ENCODE results near the gene UQCRC2. TPM values are rescaled to one million over a fixed set of nuclear protein-coding genes. Genes with fewer than 3 reads are reported as not detected.

Gene UQCRC2
- polyA plus RNA-seq, 2 of the 4 experiments (the other 2 are of a cell fraction) = 237 to 295 TPM

- Histone ChIP-seq H3K4me3 (no peak overlapping the region), H3K4me2 (no peak overlapping the region), H3K27ac (no peak overlapping the region), H3K4me1 (no peaks in the 10 kb centered on the region), H3K9me3 (no peaks in the 10 kb centered on the region)
- ChIA-PET CTCF (interaction anchor here (0.6 to 7.6 kb wide), 5 partner anchors 12 to 200 kb away, joined by 3 to 44 read pairs (median 14); partner anchors contain the start of gene PDZD9), POLR2A (interaction anchor here (0.7 kb wide), 1 partner anchor 202 kb away, joined by 4 read pairs; no protein-coding TSS in a partner anchor)
- DNase-seq (ENCODE audit: low read depth in 1 of 2, low spot score in 1 of 2) (no peak), ATAC-seq (no peak), FAIRE-seq (no peak)
- no peak for TF ChIP-seq FOSL2 (IDR thresholded peaks at IDR 0.05)
- TF ChIP-seq FOSL2 (CRISPR knock-in tag; IDR thresholded peaks at IDR 0.05) = no peak
- no peak for TF ChIP-seq BHLHE40 (IDR thresholded peaks at IDR 0.05; ENCODE audit: low read depth, low read length)
- TF ChIP-seq, protein P1, sequence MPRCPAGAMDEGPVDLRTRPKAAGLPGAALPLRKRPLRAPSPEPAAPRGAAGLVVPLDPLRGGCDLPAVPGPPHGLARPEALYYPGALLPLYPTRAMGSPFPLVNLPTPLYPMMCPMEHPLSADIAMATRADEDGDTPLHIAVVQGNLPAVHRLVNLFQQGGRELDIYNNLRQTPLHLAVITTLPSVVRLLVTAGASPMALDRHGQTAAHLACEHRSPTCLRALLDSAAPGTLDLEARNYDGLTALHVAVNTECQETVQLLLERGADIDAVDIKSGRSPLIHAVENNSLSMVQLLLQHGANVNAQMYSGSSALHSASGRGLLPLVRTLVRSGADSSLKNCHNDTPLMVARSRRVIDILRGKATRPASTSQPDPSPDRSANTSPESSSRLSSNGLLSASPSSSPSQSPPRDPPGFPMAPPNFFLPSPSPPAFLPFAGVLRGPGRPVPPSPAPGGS (IDR thresholded peaks at IDR 0.05) = no peak
- TF ChIP-seq FOSB (CRISPR knock-in tag; IDR thresholded peaks at IDR 0.05) = no peak
- TF ChIP-seq CTCF (IDR thresholded peaks at IDR 0.05) = no peak
- 84% methylated on average over 5 of the region's 5 CpGs for WGBS (ENCODE audit: missing lambda C conversion rate)
These were observed 36.0 kb downstream of the UQCRC2 start for GRCh38 chr16:21989133-21989532.

- 92% methylated on average over 2 of the region's 2 CpGs for WGBS (ENCODE audit: missing lambda C conversion rate)
- H3K4me2 ChIP-seq = no peak overlapping the region
- no peaks in the 10 kb centered on the region for H3K9me3 ChIP-seq
- no peaks in the 10 kb centered on the region for H3K4me1 ChIP-seq
- ChIA-PET POLR2A (interaction anchor here (0.7 to 1.8 kb wide), 2 partner anchors 18 to 202 kb away, joined by 4 to 6 read pairs; partner anchors contain the start of gene MOSMO), CTCF (interaction anchor here (0.6 to 7.6 kb wide), 9 partner anchors 11 to 199 kb away, joined by 3 to 44 read pairs (median 4); partner anchors contain the start of genes PDZD9 and UQCRC2)
- no peak for FAIRE-seq
- no peak for DNase-seq (ENCODE audit: low read depth in 1 of 2, low spot score in 1 of 2)
- no peak overlapping the region for H3K27ac ChIP-seq
- H3K4me3 ChIP-seq = no peak overlapping the region
- ATAC-seq = no peak
- TF ChIP-seq RAD21 (conservative IDR thresholded peaks at IDR 0.05 in 1 of 2, IDR thresholded peaks at IDR 0.05 in 1 of 2) (no peak), JUNB (IDR thresholded peaks at IDR 0.05) (no peak), BHLHE40 (IDR thresholded peaks at IDR 0.05; ENCODE audit: low read depth, low read length) (no peak), ATOH8 (CRISPR knock-in tag; IDR thresholded peaks at IDR 0.05; ENCODE audit: low read depth) (no peak), RCOR1 (IDR thresholded peaks at IDR 0.05; ENCODE audit: low read depth, low read length) (no peak)
These were observed 36.6 kb downstream of the UQCRC2 start for GRCh38 chr16:21989751-21990150.

DNA sequence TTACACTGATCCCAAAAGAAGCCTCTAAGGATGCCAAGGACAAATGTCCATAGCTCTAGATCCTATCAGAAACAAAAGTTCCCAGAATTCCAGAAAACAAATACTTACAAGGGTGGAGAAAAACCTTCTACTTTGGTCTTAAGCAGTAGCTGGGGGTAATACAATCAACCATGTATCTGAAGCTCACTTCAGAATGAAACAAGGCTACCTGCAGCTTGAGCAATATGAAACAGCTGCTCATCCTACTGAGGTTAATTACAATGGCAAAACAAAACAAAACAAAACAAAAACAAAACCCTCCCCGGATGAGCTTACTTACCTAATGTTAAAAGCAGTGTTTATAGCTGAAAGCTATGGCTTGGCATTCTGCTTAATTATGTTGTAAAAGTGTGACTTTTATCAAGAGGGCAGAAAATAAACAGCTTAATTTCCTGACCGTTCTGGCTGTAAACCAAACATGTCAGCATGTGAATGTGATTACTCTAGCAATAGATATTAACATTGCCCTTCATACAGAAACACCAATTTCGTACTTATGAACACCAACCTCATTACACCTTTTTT lies 37.3 kb downstream of the UQCRC2 start:
- H3K4me3 ChIP-seq = no peak overlapping the region
- H3K4me2 ChIP-seq = no peak overlapping the region
- FAIRE-seq = no peak
- DNase-seq (ENCODE audit: low read depth in 1 of 2, low spot score in 1 of 2) = no peak
- POLR2A ChIA-PET = interaction anchor here (1.8 kb wide), 1 partner anchor 17 kb away, joined by 6 read pairs; the partner anchor contains the start of gene MOSMO
- CTCF ChIA-PET = interaction anchor here (0.6 to 7.6 kb wide), 10 partner anchors 10 to 784 kb away, joined by 3 to 44 read pairs (median 4); partner anchors contain the start of genes PDZD9 and UQCRC2
- H3K9me3 ChIP-seq = no peaks in the 10 kb centered on the region
- no peak overlapping the region for H3K27ac ChIP-seq
- no peaks in the 10 kb centered on the region for H3K4me1 ChIP-seq
- ATAC-seq = no peak
- WGBS (ENCODE audit: missing lambda C conversion rate) = 79% methylated on average over 3 of the region's 3 CpGs
- no peak for TF ChIP-seq HOXB13 (CRISPR knock-in tag; IDR thresholded peaks at IDR 0.05; ENCODE audit: low read depth)
- TF ChIP-seq ZC3H11A (IDR thresholded peaks at IDR 0.05) = no peak
- TF ChIP-seq ATOH8 (CRISPR knock-in tag; IDR thresholded peaks at IDR 0.05; ENCODE audit: low read depth) = no peak
- TF ChIP-seq EHMT2 (IDR thresholded peaks at IDR 0.05; ENCODE audit: low read depth) = no peak
- TF ChIP-seq JUNB (IDR thresholded peaks at IDR 0.05) = no peak
- no peak for TF ChIP-seq BHLHE40 (IDR thresholded peaks at IDR 0.05; ENCODE audit: low read depth, low read length)
- TF ChIP-seq FOXS1 (CRISPR knock-in tag; IDR thresholded peaks at IDR 0.05) = no peak
- TF ChIP-seq, protein P2, sequence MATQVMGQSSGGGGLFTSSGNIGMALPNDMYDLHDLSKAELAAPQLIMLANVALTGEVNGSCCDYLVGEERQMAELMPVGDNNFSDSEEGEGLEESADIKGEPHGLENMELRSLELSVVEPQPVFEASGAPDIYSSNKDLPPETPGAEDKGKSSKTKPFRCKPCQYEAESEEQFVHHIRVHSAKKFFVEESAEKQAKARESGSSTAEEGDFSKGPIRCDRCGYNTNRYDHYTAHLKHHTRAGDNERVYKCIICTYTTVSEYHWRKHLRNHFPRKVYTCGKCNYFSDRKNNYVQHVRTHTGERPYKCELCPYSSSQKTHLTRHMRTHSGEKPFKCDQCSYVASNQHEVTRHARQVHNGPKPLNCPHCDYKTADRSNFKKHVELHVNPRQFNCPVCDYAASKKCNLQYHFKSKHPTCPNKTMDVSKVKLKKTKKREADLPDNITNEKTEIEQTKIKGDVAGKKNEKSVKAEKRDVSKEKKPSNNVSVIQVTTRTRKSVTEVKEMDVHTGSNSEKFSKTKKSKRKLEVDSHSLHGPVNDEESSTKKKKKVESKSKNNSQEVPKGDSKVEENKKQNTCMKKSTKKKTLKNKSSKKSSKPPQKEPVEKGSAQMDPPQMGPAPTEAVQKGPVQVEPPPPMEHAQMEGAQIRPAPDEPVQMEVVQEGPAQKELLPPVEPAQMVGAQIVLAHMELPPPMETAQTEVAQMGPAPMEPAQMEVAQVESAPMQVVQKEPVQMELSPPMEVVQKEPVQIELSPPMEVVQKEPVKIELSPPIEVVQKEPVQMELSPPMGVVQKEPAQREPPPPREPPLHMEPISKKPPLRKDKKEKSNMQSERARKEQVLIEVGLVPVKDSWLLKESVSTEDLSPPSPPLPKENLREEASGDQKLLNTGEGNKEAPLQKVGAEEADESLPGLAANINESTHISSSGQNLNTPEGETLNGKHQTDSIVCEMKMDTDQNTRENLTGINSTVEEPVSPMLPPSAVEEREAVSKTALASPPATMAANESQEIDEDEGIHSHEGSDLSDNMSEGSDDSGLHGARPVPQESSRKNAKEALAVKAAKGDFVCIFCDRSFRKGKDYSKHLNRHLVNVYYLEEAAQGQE (IDR thresholded peaks at IDR 0.05) = no peak
- TF ChIP-seq, protein P3, sequence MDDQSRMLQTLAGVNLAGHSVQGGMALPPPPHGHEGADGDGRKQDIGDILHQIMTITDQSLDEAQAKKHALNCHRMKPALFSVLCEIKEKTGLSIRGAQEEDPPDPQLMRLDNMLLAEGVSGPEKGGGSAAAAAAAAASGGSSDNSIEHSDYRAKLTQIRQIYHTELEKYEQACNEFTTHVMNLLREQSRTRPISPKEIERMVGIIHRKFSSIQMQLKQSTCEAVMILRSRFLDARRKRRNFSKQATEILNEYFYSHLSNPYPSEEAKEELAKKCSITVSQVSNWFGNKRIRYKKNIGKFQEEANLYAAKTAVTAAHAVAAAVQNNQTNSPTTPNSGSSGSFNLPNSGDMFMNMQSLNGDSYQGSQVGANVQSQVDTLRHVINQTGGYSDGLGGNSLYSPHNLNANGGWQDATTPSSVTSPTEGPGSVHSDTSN (IDR thresholded peaks at IDR 0.05) = no peak
- TF ChIP-seq, protein P4, sequence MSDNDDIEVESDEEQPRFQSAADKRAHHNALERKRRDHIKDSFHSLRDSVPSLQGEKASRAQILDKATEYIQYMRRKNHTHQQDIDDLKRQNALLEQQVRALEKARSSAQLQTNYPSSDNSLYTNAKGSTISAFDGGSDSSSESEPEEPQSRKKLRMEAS (IDR thresholded peaks at IDR 0.05) = no peak
- TF ChIP-seq SMC3 (IDR thresholded peaks at IDR 0.05) = no peak
- TF ChIP-seq USF2 (IDR thresholded peaks at IDR 0.05) = no peak
- TF ChIP-seq POLR2AphosphoS2 (conservative IDR thresholded peaks at IDR 0.05; ENCODE audit: low read length) = no peak
